ENCODE data around the gene HEPH.
"Not testable (repeated sequence)": the region's sequence is repeated elsewhere in the genome, so short reads cannot be mapped to it uniquely, and the experiment has no call there.

Gene HEPH

GRCh38 chrX:66163849-66164411 is at the start of gene HEPH:
TSS of gene HEPH (plus strand) at chrX:66164247. CDS start at chrX:66170571, 6,324 bp downstream.
- no peak for DNase-seq

- not testable (repeated sequence) for DNase-seq
Measured at GRCh38 chrX:66118722-66119121, 45.3 kb upstream of the HEPH start.

- DNase-seq: not testable (repeated sequence)
Measured at GRCh38 chrX:66121354-66121753, 42.7 kb upstream of the HEPH start.

- DNase-seq: peak; percentile 89
Measured at GRCh38 chrX:66126662-66127061, 37.4 kb upstream of the HEPH start.

GRCh38 chrX:66130469-66130868 is 33.6 kb upstream of the HEPH start:
- DNase-seq: no peak

GRCh38 chrX:66135284-66135683 is 28.8 kb upstream of the HEPH start:
- DNase-seq: not testable (repeated sequence)

GRCh38 chrX:66142351-66142750 is 21.7 kb upstream of the HEPH start:
- peak; percentile 30 for DNase-seq

GRCh38 chrX:66144258-66144657 is 19.8 kb upstream of the HEPH start:
- no peak for DNase-seq

- no peak for DNase-seq
Measured at GRCh38 chrX:66149519-66149918, 14.5 kb upstream of the HEPH start.

GRCh38 chrX:66150163-66150562 is 13.9 kb upstream of the HEPH start:
- no peak for DNase-seq

GRCh38 chrX:66162331-66162822 is 1.7 kb upstream of the HEPH start:
- peak; percentile 93 for DNase-seq

- no peak for DNase-seq
Measured at GRCh38 chrX:66163447-66163846, 600 bp upstream of the HEPH start.

- no peak for DNase-seq
Measured at GRCh38 chrX:66164470-66164869, 423 bp downstream of the HEPH start.

- DNase-seq: no peak
Measured at GRCh38 chrX:66164931-66165330, 884 bp downstream of the HEPH start.

GRCh38 chrX:66166671-66167070 is 2.6 kb downstream of the HEPH start:
- DNase-seq: no peak

GRCh38 chrX:66167431-66167830 is 3.4 kb downstream of the HEPH start:
- DNase-seq: no peak

GRCh38 chrX:66176134-66176533 is 12.1 kb downstream of the HEPH start:
- DNase-seq: no peak

- DNase-seq: no peak
Measured at GRCh38 chrX:66191563-66191962, 27.5 kb downstream of the HEPH start.

GRCh38 chrX:66193821-66194220 is 29.8 kb downstream of the HEPH start:
- no peak for DNase-seq

GRCh38 chrX:66200050-66200664 is 36.1 kb downstream of the HEPH start:
- DNase-seq: peak; percentile 22

GRCh38 chrX:66200855-66201795 is 37.1 kb downstream of the HEPH start:
- peak; percentile 55 for DNase-seq

GRCh38 chrX:66203114-66203513 is 39.1 kb downstream of the HEPH start:
- DNase-seq: no peak

- peak; percentile 67 for DNase-seq
Measured at GRCh38 chrX:66221856-66222255, 57.8 kb downstream of the HEPH start.

GRCh38 chrX:66232296-66232695 is 68.2 kb downstream of the HEPH start:
- no peak for DNase-seq
